HepG2 (cell line): ENCODE results near the gene NFATC4. TPM values are rescaled to one million over a fixed set of nuclear protein-coding genes. Genes with fewer than 3 reads are reported as not detected.

ENCODE experiments used
- FOSL1 ChIP-seq: sonication (generic); formaldehyde crosslinking; IDR thresholded peaks from 2 replicates; pipeline ENCODE4 v1.9.0; 2021; ENCODE audit warnings: missing genetic modification reagents, borderline replicate concordance
- IRX3 ChIP-seq: sonication (generic); formaldehyde crosslinking; IDR thresholded peaks from 2 replicates; pipeline ENCODE4 v1.8.1; 2023; ENCODE audit warnings: mild to moderate bottlenecking, low read depth, missing genetic modification reagents, borderline replicate concordance
- ISL2 ChIP-seq: sonication (generic); formaldehyde crosslinking; IDR thresholded peaks from 2 replicates; pipeline ENCODE4 v1.5.0; 2020; ENCODE audit warnings: missing genetic modification reagents
- MTA1 ChIP-seq: sonication (generic); formaldehyde crosslinking; IDR thresholded peaks from 2 replicates; pipeline ENCODE4 v1.4.0; 2020; ENCODE audit warnings: missing genetic modification reagents, mild to moderate bottlenecking, borderline replicate concordance
- NFKBIZ ChIP-seq: IDR thresholded peaks from 2 replicates; pipeline ENCODE4 v1.6.1; 2018; ENCODE audit warnings: missing genetic modification reagents, missing compliant biosample characterization
- PTBP1 ChIP-seq: fragments of 200-400 bp; formaldehyde crosslinking; IDR thresholded peaks from 2 replicates; pipeline ENCODE4 v1.6.1; 2018; ENCODE audit warnings: low read length, low read depth; ENCODE audit not compliant: poor library complexity, severe bottlenecking
- SATB2 ChIP-seq: sonication (generic); formaldehyde crosslinking; IDR thresholded peaks from 2 replicates; pipeline ENCODE4 v1.5.0; 2020; ENCODE audit warnings: missing genetic modification reagents
- SMAD9 ChIP-seq: sonication (generic); formaldehyde crosslinking; IDR thresholded peaks from 2 replicates; pipeline ENCODE4 v1.5.1; 2020; ENCODE audit warnings: mild to moderate bottlenecking, missing genetic modification reagents
- SP140L ChIP-seq: sonication (generic); formaldehyde crosslinking; IDR thresholded peaks from 2 replicates; pipeline ENCODE4 v1.4.0; 2020; ENCODE audit warnings: missing genetic modification reagents, borderline replicate concordance
- TCF7 ChIP-seq: sonication (generic); IDR thresholded peaks from 2 replicates; pipeline ENCODE4 v1.6.1; 2016; ENCODE audit warnings: antibody characterized with exemption, low read depth
- ZBTB21 ChIP-seq: sonication (generic); formaldehyde crosslinking; IDR thresholded peaks from 2 replicates; pipeline ENCODE4 v1.4.0; 2020; ENCODE audit warnings: missing genetic modification reagents
- ZKSCAN5 ChIP-seq: sonication (generic); formaldehyde crosslinking; IDR thresholded peaks from 2 replicates; pipeline ENCODE4 v1.5.1; 2020; ENCODE audit warnings: mild to moderate bottlenecking, missing genetic modification reagents
- ZNF766 ChIP-seq: sonication (generic); formaldehyde crosslinking; IDR thresholded peaks from 2 replicates; pipeline ENCODE4 v1.5.0; 2020; ENCODE audit warnings: missing genetic modification reagents, borderline replicate concordance
- polyA plus RNA-seq, 8 experiments: library from polyadenylated mRNA; depleted of rRNA in 3 of 8; stranded (reverse) in 7 of 8; unstranded in 1 of 8; fragments of >200 nt; fragmentation: Illumina TruSeq in 4 of 8; extraction: Trizol in 4 of 8; gene quantifications; 2 replicates each; pipeline versions ENCODE4 v1.2.1 to v1.2.3, GENCODE V29; 2011 to 2016; ENCODE audit warnings: low read depth in 4 of 8, missing spikeins in 1 of 8, mixed read lengths in 1 of 8; ENCODE audit not compliant: insufficient read depth in 1 of 8
- total RNA-seq, 5 experiments: library from RNA; depleted of rRNA; stranded (reverse); fragments of >200 nt; fragmentation: Illumina TruSeq; extraction: Trizol; gene quantifications; 2 replicates each; pipeline ENCODE4 v1.2.3, GENCODE V29; 2016; ENCODE audit warnings: low read depth in 1 of 5
- TF ChIP-seq, protein P1 (sequence below): sonication (generic); formaldehyde crosslinking; IDR thresholded peaks from 2 replicates; pipeline ENCODE4 v1.5.0; 2020; ENCODE audit warnings: missing genetic modification reagents
- TF ChIP-seq, protein P2 (sequence below): sonication (generic); formaldehyde crosslinking; IDR thresholded peaks from 2 replicates; pipeline ENCODE4 v1.4.0; 2020; ENCODE audit warnings: missing genetic modification reagents, borderline replicate concordance
- TF ChIP-seq, protein P3 (sequence below): IDR thresholded peaks from 2 replicates; pipeline ENCODE4 v1.6.1; 2016; ENCODE audit warnings: low read depth, borderline replicate concordance
- TF ChIP-seq, protein P4 (sequence below): sonication (generic); formaldehyde crosslinking; IDR thresholded peaks from 2 replicates; pipeline ENCODE4 v1.5.1; 2020; ENCODE audit warnings: missing genetic modification reagents, mild to moderate bottlenecking, borderline replicate concordance

The NFATC4 gene
- total and polyA plus RNA-seq, 2 of the 13 experiments (the other 11 are each of a cell fraction or from before 2014, with no cell fraction given), result 0.04 to 0.15 TPM

DNA sequence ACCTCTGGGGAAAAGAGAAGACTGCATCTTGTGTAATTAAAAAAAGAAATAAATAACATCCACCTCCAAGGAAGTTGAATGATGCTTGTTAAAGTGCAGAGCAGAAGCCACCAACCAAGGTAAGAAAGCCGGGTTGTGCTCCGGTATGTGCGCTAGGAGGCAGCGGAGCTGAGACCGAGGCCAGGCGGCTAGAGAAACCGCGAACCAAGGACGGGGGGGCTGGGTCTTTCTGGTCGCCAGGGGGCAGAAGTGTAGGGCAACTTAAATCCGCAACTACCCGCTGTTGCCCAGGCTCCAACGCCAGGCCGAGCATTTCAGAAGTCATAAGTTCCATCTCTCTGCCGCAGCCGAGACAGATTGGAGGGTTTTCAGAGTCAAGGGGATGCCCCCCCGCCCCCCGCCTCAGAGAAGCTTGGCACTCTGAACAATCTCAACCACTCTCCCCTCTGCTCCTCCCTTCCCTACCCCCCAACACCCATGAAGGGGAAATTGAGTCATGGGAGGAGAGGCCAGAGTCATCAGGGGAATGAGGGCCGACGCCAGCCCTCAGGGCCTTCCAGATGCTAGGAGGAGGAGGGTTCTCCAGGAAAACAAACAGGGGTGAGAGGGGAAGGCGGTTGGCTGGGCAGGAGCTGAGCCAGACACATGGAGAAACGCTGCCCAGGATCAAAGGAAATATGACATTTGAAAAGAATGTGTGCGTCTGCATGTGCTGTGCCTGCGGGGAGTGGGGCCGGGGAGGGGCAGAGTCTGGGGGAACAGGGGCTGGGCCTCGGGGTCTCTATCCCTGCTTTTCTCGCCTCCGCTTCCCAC, 2.2 kb upstream of the NFATC4 start (continued):
- TF ChIP-seq, protein P1, sequence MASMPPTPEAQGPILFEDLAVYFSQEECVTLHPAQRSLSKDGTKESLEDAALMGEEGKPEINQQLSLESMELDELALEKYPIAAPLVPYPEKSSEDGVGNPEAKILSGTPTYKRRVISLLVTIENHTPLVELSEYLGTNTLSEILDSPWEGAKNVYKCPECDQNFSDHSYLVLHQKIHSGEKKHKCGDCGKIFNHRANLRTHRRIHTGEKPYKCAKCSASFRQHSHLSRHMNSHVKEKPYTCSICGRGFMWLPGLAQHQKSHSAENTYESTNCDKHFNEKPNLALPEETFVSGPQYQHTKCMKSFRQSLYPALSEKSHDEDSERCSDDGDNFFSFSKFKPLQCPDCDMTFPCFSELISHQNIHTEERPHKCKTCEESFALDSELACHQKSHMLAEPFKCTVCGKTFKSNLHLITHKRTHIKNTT, result peak; percentile 55; the same call in 1 of the 2 replicates
- 0 out of 2 replicates have a peak, but pooled peaks have one; percentile 15 for TF ChIP-seq ZBTB21 (CRISPR knock-in tag)
- peak; percentile 78 for TF ChIP-seq ISL2
- TF ChIP-seq SMAD9, result peak; percentile 93; the same call in 1 of the 2 replicates
- no peak for TF ChIP-seq ZKSCAN5 (CRISPR knock-in tag)
- TF ChIP-seq NFKBIZ (CRISPR knock-in tag), result no peak
- TF ChIP-seq FOSL1, result no peak
- TF ChIP-seq, protein P2, sequence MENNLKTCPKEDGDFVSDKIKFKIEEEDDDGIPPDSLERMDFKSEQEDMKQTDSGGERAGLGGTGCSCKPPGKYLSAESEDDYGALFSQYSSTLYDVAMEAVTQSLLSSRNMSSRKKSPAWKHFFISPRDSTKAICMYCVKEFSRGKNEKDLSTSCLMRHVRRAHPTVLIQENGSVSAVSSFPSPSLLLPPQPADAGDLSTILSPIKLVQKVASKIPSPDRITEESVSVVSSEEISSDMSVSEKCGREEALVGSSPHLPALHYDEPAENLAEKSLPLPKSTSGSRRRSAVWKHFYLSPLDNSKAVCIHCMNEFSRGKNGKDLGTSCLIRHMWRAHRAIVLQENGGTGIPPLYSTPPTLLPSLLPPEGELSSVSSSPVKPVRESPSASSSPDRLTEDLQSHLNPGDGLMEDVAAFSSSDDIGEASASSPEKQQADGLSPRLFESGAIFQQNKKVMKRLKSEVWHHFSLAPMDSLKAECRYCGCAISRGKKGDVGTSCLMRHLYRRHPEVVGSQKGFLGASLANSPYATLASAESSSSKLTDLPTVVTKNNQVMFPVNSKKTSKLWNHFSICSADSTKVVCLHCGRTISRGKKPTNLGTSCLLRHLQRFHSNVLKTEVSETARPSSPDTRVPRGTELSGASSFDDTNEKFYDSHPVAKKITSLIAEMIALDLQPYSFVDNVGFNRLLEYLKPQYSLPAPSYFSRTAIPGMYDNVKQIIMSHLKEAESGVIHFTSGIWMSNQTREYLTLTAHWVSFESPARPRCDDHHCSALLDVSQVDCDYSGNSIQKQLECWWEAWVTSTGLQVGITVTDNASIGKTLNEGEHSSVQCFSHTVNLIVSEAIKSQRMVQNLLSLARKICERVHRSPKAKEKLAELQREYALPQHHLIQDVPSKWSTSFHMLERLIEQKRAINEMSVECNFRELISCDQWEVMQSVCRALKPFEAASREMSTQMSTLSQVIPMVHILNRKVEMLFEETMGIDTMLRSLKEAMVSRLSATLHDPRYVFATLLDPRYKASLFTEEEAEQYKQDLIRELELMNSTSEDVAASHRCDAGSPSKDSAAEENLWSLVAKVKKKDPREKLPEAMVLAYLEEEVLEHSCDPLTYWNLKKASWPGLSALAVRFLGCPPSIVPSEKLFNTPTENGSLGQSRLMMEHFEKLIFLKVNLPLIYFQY (CRISPR knock-in tag), result peak; percentile 68; the same call in 1 of the 2 replicates
- TF ChIP-seq PTBP1, result peak; percentile 93
- TF ChIP-seq IRX3 (CRISPR knock-in tag), result peak; percentile 28; the same call in 1 of the 2 replicates
- no peak for TF ChIP-seq SATB2
- TF ChIP-seq, protein P3, sequence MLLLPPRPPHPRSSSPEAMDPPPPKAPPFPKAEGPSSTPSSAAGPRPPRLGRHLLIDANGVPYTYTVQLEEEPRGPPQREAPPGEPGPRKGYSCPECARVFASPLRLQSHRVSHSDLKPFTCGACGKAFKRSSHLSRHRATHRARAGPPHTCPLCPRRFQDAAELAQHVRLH (CRISPR knock-in tag), result peak; percentile 96
- TF ChIP-seq TCF7, result peak; percentile 31; the same call in 1 of the 2 replicates
- TF ChIP-seq, protein P4, sequence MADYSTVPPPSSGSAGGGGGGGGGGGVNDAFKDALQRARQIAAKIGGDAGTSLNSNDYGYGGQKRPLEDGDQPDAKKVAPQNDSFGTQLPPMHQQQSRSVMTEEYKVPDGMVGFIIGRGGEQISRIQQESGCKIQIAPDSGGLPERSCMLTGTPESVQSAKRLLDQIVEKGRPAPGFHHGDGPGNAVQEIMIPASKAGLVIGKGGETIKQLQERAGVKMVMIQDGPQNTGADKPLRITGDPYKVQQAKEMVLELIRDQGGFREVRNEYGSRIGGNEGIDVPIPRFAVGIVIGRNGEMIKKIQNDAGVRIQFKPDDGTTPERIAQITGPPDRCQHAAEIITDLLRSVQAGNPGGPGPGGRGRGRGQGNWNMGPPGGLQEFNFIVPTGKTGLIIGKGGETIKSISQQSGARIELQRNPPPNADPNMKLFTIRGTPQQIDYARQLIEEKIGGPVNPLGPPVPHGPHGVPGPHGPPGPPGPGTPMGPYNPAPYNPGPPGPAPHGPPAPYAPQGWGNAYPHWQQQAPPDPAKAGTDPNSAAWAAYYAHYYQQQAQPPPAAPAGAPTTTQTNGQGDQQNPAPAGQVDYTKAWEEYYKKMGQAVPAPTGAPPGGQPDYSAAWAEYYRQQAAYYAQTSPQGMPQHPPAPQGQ (CRISPR knock-in tag), result no peak; the same call in 1 of the 2 replicates
- 0 out of 2 replicates have a peak, but pooled peaks have one; percentile 67 for TF ChIP-seq SP140L (CRISPR knock-in tag)
- TF ChIP-seq ZNF766 (CRISPR knock-in tag), result peak; percentile 94
- TF ChIP-seq MTA1 (CRISPR knock-in tag), result peak; percentile 94; the same call in 1 of the 2 replicates
